ENCODE results near the gene KLK13.

- TF ChIP-seq CTCF (IDR thresholded peaks at IDR 0.05) (no peak), POLR2A (IDR thresholded peaks at IDR 0.05) (no peak), EP300 (IDR thresholded peaks at IDR 0.05) (no peak)
These were observed 16.6 kb upstream of the KLK13 start for GRCh38 chr19:51081476-51081875.

Measured in tibial nerve (tissue), 4 donors.